ENCODE results near the gene PEX3.
A peak's percentile ranks its signal among the peaks of the same experiment; 100 is the strongest.
"Not testable (repeated sequence)": the region's sequence is repeated elsewhere in the genome, so short reads cannot be mapped to it uniquely, and the experiment has no call there.

Gene PEX3, protein sequence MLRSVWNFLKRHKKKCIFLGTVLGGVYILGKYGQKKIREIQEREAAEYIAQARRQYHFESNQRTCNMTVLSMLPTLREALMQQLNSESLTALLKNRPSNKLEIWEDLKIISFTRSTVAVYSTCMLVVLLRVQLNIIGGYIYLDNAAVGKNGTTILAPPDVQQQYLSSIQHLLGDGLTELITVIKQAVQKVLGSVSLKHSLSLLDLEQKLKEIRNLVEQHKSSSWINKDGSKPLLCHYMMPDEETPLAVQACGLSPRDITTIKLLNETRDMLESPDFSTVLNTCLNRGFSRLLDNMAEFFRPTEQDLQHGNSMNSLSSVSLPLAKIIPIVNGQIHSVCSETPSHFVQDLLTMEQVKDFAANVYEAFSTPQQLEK

DNA sequence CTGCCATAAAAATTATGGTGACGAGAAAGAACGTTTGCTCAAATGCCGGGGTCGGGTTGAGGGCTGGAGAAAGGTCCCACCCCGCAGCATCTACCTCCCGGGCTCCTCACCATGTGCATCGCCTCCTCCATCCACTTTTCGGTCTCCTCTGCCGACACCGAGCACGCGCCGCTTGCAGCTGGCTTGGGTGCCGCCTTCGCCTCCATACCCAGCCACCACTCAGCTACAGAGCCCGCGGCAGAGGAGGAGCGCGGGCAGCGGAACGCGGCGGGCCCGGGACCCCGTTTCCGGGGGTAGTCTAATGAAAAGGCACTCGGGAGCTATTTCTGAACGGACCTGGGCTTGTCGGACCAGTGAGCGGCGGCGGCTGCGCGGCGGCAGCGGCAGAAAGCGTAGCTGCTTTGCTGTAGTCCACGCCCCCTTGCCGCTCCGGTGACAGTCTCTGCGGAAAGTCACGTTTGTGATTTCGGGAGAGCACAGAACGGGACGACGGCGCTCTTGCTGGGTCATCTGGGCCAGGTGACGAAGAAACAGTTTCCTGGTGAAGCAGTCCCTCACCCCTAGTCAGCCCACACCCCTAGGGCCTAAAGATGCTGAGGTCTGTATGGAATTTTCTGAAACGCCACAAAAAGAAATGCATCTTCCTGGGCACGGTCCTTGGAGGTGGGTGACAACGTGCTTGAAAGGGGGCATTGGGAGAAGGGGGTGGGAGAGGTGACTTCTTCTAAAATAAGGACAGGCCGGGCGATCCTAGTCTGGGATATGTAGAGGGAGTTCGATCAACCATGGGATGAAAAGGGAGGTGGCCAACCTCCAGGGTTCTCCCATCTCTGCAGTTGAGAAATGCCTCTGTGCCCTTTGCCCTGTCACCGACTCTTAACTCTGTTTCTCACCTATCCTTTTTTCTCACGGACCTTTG lies at the start of gene PEX3, which contains the start of gene ADAT2:
PEX3 (plus strand) TSS at position 353 of the 919 bp plus-strand sequence; CDS start at position 591, 238 bp downstream.
ADAT2 (minus strand) TSS at position 243 of the 919 bp plus-strand sequence; CDS start at position 206, 37 bp downstream.
- peak; percentile 96 for DNase-seq

DNA sequence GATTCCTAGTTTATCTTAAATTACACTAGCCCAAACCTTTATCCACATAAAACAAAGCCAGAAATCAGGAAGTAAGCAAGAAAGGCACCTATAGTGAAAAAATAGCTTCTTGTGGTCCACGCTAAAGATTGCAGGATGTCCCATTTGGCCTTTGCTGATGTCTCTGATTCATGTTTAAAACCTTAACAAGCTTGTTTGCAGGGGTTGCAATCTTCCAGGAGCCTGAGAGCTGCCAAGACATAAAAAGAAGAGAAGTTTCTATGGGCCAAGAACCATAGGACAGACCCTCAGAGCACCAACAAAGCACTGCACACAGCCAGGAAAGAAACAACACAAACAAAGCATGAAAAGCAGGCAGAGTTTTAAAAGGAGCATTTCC lies 49.5 kb upstream of the PEX3 start:
- DNase-seq = no peak

DNA sequence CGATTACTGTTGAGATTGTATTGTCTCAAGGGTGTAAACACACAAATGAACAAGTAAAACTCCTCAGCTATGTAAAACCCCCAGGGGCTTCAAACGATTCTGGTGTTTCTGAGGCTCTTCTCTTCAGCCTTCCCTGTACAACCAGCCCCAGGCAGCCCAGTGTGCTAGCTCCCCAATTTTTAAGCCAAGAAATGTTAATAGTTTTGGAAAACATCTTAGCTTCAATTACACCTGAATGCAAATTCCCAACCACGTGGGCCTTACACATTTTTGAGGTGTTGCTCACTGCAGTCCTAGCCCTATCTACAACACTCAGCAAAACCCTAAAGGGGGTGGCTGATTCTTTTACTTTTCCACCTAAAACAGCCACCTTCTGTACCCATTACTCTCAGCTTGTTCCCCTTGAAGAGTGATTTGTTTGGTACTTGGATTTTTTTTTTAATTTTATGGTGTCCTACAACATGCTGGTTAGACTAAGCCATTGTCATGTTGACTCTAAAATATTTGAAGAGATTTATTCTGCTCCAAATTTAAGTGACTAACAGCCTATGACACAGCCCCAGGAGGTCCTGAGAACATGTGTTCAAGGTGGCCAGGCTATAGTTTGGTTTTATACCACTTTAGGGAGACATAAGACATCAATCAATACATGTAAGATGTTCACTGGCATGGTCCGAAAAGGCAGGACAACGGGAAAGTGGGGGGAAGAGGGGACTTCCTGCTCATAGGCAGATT lies 48.8 kb upstream of the PEX3 start:
- DNase-seq = no peak

DNA sequence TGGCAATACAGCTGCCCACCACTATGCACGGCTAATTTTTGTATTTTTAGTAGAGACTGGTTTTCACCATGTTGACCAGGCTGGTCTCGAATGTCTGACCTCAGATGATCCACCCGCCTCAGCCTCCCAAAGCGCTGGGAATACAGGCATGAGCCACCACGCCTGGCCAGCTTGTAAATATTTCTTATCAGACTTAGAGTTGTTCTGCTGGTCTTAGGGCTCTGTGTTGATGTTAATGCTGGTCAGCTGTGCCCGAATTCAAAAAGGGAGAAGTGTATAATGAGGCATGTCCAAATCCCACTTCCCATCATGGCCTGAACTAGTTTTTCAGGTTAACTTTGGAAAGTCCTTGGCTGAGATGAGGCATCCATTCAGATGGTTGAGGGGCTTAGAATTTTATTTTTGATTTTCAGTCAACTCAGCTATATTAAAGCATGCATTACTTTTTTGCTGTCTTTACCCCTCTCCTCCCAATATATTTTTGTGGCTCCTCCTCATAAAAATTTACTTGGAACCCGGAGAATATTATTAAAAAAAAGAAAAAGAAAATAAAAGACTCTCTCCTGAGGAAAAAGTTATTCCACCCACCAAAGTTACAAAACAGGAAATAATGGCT lies 47.8 kb upstream of the PEX3 start:
- DNase-seq = no peak

DNA sequence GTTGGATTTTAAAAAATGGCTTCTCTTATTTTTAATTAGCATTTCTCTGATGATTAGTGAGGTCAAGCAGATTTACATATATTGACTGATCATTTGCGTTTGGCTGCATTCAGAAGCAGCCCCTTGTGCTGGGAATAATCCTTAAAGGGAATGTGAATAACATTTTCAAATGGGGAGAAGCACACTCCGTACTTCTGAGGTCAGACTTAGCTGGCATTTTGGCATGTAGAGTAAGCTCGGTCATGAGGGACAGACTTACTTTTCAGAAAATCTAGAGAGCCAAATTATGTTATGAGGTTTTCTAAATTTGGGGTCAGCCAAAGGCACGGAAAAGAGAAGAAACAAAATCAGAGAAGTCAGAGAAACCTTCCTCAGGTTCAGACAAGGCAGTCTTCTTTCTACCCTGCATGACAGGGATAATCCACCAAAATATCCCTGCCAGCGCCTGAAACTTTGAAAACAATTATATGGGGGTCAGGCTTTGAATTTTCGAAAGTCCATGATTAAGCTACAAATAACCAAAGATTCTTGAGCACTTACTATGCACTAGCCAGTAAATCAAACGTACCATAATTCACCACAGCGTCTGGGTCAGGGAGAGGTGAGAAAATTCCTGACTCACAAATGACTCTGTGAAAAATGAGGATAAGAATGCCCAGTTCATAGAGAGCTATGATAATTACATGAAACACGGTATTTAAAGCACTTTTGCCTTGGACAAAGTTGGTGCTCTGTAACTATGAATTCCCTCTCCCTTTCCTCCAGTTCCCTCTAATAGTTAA lies 45.0 kb upstream of the PEX3 start:
- no peak for DNase-seq

DNA sequence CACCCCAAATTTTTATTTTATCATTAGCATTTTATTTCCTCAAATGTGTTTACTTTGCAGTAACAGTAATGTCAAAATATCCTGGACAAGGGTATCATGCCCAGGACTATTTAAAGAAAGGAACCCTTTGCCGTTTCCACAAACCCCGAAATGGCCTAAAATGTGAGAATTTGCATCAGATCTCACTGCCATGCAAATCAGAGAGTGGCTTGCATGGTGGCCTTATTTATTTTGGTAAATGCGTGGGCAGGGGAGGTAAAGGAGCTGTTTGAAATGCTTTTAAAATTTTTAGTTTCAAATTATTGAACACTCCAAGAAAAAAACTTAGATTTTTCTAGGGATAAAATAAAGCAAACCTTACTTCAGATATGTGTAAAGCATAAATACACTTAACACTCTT lies 43.9 kb upstream of the PEX3 start:
- DNase-seq = no peak

DNA sequence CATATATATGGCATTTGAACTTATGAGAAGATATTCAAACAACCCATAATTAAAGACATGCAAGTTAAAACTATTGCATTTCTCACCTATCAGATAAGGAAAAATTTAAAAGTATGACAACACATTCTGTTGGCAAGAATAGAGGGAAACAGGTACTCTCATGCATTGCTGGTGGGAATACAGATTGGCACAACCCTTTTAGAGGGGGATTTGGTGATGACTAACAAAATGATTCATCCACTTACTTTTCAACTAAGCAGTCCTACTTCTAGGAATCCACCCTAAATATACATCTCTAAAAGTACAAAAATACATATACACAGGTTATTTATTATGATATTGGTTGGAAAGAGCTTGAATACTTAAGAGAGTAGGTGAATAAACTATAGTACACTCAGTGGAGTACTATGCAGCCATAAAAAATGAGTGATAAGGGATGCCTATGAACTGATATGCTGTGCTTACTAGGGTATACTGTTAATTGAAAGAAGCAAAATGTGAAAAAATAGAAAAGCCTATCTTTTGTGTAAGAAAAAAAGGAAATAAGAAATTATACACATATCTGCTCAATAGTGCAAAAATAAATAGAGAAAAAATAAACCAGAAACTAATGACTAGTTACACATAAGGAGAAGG lies 42.3 kb upstream of the PEX3 start:
- DNase-seq = no peak

DNA sequence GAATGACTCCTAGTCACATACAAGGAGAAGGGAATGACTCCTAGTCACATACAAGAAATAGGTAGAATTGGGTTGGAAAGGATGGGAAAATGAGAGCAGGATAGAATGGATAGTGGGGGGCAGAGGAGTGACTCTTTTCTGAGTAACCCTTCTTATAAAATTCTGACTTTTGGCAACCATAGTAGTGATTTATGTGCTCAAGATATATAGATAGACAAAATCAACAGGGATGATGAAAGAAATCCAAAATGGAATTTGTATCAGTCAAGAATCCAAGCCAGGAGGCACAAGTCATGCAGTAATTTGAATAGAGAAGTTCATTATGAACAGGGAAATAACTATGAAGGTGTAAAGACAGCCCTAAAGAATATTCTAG lies 41.8 kb upstream of the PEX3 start:
- DNase-seq = no peak

DNA sequence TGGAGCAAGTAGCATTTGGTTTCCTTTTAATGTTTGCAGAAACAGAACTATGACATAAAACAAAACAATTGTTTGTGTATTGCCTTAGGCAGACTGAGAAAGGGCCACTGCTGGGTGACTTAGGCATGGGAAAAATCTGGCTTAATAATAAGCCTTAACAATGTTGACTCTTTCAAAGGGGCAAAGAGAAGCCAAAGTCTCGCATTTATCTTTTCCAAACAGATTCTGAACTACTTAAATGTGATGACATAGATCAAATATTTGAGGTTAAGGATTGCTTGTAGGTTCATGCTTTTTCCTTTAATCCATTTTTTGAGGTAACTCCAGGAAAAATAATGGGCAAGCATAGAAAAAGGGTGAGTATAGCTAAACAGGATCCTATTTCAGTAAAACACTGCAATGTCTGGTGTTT lies 39.7 kb upstream of the PEX3 start:
- no peak for DNase-seq

DNA sequence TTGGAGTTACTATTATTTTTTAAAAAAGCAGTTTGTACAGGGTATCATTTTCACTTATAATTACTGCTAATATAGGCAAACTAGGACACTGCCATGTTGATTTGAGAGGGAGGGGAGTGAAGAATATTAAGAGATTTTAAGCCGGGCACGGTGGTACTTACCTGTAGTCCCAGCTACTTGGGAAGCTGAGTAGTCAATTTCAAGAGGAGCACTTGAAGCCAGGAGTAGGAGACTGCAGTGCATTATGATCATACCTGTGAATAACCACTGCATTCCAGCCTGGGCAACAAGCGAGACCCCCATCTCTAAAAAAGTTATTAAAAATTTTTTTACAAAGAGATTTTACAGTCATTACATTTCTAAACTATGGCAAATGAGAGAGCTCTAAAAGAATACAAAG lies 35.8 kb upstream of the PEX3 start:
- no peak for DNase-seq

DNA sequence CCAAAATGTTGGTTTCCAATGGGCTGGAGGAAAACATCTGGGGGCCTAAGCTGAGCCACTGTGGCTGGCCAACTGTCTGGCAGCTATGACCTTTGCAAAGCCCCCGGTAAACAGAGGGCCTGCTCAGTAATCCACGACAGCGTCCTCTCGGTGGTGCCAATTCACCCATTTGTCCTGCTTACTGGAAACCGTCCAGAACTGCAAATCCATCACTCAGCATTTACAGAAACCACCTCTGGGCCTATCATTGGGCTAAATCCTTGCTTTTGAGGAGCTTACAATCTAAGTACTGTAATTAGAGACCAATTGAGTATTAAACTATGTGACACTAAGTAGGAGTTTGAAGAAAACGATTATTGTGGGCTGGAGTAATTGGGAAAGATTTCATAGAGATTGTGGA lies 31.1 kb upstream of the PEX3 start:
- no peak for DNase-seq

DNA sequence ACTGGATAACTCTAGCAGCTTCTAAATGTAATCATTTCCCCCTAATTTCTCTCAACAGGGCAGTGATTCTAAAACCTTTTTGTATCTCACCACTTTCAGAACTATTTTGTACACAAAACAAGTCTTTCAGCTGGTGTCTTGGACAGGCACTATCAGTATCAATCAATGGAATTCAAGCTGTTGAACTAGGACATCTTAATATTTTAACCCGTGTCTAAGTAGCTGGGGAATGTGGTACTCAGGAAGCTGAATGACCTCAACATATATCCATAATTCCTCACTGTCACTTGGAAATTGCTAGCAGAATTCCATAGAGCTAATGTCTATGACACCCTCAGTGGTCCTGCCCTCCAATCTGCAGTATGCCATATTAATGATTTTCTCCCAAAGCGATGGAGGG lies 24.6 kb upstream of the PEX3 start:
- no peak for DNase-seq

DNA sequence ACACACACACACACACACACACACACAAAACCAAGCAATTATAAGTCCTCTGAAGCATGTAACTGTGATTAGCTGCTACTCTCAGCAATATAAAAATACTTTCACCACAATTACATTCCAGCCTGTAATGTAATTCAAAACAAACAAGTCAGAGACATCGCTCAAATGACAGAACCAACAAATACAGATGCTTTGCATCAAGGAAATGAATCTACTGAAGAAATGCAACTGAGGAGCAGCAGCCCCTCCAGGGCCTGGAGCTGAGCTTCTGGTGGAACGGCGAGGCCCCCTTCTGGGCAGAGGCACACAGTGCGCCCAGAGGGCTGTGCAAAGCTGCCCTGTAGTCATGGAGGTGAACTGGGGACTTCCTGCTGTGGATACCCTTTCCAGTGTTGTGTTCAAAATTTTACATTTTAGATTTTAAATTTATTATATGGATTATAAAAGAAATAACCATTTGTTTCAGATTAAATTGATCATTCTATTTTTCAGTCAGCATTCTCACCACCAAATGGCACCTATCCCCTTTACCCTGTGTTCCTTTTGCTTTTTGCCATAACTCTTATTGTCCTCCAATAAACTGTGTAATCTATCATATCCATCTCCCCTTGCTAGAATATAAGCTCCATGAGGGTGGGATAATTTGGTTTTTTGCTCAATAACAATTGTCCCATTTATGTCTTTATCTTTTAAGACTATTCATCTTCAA lies 23.3 kb upstream of the PEX3 start:
- DNase-seq = peak; percentile 88

DNA sequence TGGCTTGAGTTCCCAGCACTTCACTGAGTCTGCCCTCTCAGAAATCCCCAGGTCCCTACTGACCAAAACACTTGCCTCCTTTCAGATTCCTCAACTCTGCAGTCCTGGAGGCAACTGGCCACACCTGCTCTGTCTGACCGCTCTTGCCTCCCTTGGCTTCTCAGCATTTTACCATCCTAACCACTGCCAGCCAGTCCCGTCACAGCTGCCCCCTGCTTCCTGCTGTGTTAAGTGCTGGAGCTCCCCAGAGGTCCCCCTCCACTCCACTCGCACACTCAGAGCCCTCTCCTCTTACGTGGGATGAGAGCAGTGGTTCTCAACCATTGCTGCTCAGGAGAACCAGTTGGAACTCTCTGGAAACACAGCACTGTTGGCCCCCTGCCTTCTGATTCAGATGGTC lies 20.6 kb upstream of the PEX3 start:
- no peak for DNase-seq

DNA sequence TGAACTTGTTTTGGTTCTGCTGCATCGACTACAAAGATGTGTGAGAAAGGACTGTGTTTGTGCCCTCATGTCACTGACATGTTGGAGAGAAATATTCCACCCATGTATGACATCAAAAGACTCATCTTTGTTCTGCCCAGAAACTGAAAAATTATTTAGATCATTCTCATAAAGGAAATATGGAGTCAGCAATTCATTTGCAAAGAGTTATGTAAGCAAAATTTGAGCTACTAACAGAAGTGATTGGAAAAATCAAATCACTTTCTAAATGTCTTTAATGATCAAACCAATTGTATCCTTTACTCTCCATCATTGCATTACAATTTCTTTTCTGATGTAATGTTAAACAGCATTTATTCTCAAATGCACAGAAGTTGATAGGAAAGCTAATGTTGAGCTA lies 19.4 kb upstream of the PEX3 start:
- DNase-seq = no peak

DNA sequence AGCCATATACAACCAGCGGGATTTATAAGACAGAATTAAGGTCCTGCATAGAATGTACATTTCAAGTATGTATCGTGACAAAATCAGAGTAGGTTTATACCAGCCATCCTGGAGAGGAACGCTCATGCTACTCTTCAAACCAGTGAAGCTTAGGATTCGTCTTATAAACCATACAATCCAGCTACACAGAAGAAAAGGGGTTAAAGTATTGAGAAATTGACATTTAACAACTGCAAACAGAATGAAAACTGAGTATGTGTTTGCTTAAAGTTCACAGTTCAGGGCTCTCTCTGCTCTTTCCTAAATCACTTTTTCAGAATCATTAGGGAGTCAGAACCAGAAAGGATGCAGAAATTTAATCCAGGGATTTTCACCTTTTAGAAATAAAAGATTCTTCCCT lies 18.0 kb upstream of the PEX3 start:
- no peak for DNase-seq

DNA sequence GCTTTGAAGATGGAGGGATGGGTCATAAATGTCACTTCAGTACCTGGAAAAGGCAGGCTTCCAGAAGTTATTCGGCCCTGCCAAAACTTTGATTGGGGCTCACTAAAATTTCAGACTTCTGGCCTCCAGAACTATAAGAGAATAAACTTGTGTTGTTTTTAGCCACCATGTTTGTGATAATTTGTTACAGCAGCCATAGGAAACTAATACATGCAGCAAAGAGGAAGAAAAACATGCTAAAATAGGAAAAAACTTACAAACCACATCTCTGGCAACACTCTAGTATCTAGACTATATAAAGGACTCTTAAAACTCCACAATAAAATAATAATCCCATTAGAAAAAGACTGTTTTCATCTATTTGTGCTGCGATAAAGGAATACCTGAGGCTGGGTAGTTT lies 9.6 kb upstream of the PEX3 start:
- no peak for DNase-seq

DNA sequence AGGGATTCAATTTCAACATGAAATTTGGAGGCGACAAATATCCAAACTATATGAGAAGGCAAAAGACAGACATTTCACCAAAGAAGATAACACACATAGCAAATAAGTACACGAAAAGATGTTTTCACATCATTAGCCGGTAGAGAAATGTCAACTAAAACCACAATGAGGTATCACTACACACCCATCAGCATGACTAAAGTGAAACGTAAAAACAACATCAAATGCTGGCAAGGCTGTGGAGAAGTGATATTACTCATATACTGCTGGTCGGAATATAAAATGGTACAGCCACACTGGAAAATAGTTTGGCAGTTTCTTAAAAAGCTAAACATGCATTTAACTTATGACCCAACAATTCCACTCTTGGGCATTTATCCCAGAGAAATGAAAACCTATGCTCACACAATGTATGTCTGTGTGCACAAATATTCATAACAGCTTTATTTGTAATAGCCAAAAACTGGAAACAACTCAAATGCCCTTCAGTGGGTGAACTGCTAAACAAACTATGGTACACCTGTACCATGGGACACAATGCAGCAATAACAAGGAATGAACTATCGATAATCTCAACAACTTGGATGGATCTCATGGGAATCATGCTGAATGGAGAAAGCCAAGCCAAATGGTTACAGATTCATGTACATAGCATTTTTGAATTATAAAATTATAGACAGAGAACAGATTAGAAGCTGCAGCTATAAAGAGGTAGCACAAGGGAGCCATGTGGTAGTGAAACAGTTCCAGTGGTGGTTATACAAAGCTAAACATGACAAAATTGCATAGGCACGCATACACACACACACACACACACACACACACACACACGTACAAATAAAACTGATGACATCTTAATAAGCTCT lies 8.7 kb upstream of the PEX3 start:
- DNase-seq = no peak

DNA sequence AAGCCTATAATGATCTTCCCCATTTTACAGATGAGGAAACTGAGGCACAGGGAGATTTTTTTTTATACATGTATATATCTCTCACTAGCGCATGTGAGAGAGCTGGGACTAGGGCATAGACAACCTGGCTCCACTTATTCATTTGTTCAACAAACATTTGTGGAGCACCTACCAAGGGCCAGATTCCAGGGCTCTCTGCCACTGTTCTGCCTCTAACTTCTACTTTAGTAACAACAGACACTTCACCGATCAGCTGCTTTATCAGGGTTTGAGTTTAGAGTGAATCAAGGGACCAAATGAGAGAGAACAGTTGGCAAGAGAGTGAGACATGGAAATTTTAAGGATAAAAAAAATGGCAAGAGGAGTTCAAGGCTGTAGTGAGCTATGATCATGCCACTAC lies 7.5 kb upstream of the PEX3 start:
- DNase-seq = no peak

DNA sequence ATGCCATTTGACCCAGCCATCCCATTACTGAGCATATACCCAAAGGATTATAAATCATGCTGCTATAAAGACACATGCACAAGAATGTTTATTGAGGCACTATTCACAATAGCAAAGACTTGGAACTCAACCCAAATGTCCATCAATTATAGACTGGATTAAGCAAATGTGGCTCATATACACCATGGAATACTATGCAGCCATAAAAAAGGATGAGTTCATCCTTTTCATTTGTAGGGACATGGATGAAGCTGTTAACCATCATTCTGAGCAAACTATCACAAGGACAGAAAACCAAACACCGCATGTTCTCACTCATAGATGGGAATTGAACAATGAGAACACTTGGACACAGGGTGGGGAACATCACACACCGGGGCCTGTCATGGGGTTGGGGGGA lies 2.7 kb upstream of the PEX3 start:
- not testable (repeated sequence) for DNase-seq

All from left hindlimb (tissue), 1 donor.